CD14-positive monocyte (primary cell): ENCODE data around the gene KCNMB1. TPM values are rescaled to one million over a fixed set of nuclear protein-coding genes. Genes with fewer than 3 reads are reported as not detected.
A peak's percentile ranks its signal among the peaks of the same experiment; 100 is the strongest.

Experiments
- DNase-seq, 3 donors: peaks; one replicate each; pipeline ENCODE4 v3.0.0-alpha.2; 2011 to 2022
- H2AFZ ChIP-seq: 2 replicates; pipeline ENCODE4 v1.6.0; 2012; ENCODE audit warnings: mild to moderate bottlenecking, low read depth, low read length, inconsistent platforms; ENCODE audit not compliant: insufficient read depth, poor library complexity, severe bottlenecking
- H3K27ac ChIP-seq, 2 donors: 1 replicate in 1 of 2; 2 replicates in 1 of 2; pipeline ENCODE4 v1.5.1; 2012 to 2013; ENCODE audit warnings: low read length in 2 of 2, control low read depth in 1 of 2, inconsistent platforms in 1 of 2, low read depth in 1 of 2, mild to moderate bottlenecking in 1 of 2
- H3K27me3 ChIP-seq, 2 donors: one replicate each; pipeline versions ENCODE4 v1.6.0 to v1.6.1; 2011 to 2013; ENCODE audit warnings: low read length in 2 of 2; ENCODE audit not compliant: control insufficient read depth in 2 of 2, insufficient read depth in 2 of 2
- H3K36me3 ChIP-seq, 2 donors: replicated peaks in 1 of 2; 1 replicate in 1 of 2; 2 replicates in 1 of 2; pipeline versions ENCODE4 v1.5.1 to v1.6.1; 2012 to 2013; ENCODE audit warnings: low read length in 2 of 2, control low read depth in 1 of 2, inconsistent platforms in 1 of 2, mild to moderate bottlenecking in 1 of 2; ENCODE audit not compliant: insufficient read depth in 2 of 2, control insufficient read depth in 1 of 2
- H3K4me1 ChIP-seq, 2 donors: 1 replicate in 1 of 2; 2 replicates in 1 of 2; pipeline versions ENCODE4 v1.5.1 to v1.6.1; 2012 to 2013; ENCODE audit warnings: low read length in 2 of 2, control low read depth in 1 of 2, inconsistent platforms in 1 of 2, mild to moderate bottlenecking in 1 of 2, moderate library complexity in 1 of 2; ENCODE audit not compliant: insufficient read depth in 2 of 2, control insufficient read depth in 1 of 2
- H3K4me2 ChIP-seq: replicated peaks from 2 replicates; pipeline ENCODE3; 2012; ENCODE audit warnings: low read length, moderate library complexity, mild to moderate bottlenecking; ENCODE audit not compliant: poor library complexity, severe bottlenecking; ENCODE audit errors: extremely low read depth
- H3K4me3 ChIP-seq, 3 experiments: fragments of 200-600 bp in 1 of 3; sonication (generic) in 1 of 3; replicated peaks in 1 of 3; 1 replicate in 2 of 3; 2 replicates in 1 of 3; pipeline ENCODE4 v1.5.1; 2011 to 2013; ENCODE audit warnings: low read length in 3 of 3, mild to moderate bottlenecking in 3 of 3, control low read depth in 2 of 3, low read depth in 2 of 3, inconsistent platforms in 1 of 3, moderate library complexity in 1 of 3
- H3K79me2 ChIP-seq: 2 replicates; pipeline ENCODE4 v1.6.0; 2012; ENCODE audit warnings: mild to moderate bottlenecking, control low read depth, inconsistent platforms, low read length, moderate library complexity; ENCODE audit not compliant: insufficient read depth
- H3K9ac ChIP-seq: 2 replicates; pipeline ENCODE4 v1.6.0; 2017; ENCODE audit warnings: low read length, mild to moderate bottlenecking; ENCODE audit not compliant: insufficient read depth, poor library complexity, severe bottlenecking
- H3K9me3 ChIP-seq, 2 donors: replicated peaks in 1 of 2; 1 replicate in 1 of 2; 2 replicates in 1 of 2; pipeline versions ENCODE4 v1.5.1 to v1.6.1; 2012 to 2013; ENCODE audit warnings: low read length in 2 of 2, control low read depth in 1 of 2; ENCODE audit not compliant: control insufficient read depth in 1 of 2, insufficient read depth in 1 of 2
- H4K20me1 ChIP-seq: 2 replicates; pipeline ENCODE4 v1.6.0; 2012; ENCODE audit warnings: mild to moderate bottlenecking, low read length, control low read depth, moderate library complexity; ENCODE audit not compliant: insufficient read depth
- H3K27ac Mint-ChIP-seq, 7 donors: one replicate each; pipeline ENCODE4 v1.8.0; 2020; ENCODE audit warnings: mild to moderate bottlenecking in 7 of 7, mixed read lengths in 7 of 7, moderate library complexity in 6 of 7, inconsistent platforms in 2 of 7
- H3K27me3 Mint-ChIP-seq, 3 donors: one replicate each; pipeline ENCODE4 v1.8.0; 2021 to 2022; ENCODE audit warnings: low read depth in 3 of 3, mild to moderate bottlenecking in 3 of 3, mixed read lengths in 3 of 3, moderate library complexity in 3 of 3, inconsistent platforms in 1 of 3
- H3K36me3 Mint-ChIP-seq, 2 donors: one replicate each; pipeline ENCODE4 v1.8.0; 2020; ENCODE audit warnings: mixed read lengths in 2 of 2, inconsistent platforms in 1 of 2, mild to moderate bottlenecking in 1 of 2
- H3K4me1 Mint-ChIP-seq: one replicate; pipeline ENCODE4 v1.8.0; 2020; ENCODE audit warnings: mild to moderate bottlenecking, mixed read lengths
- H3K4me3 Mint-ChIP-seq, 2 donors: one replicate each; pipeline ENCODE4 v1.8.0; 2020; ENCODE audit warnings: mild to moderate bottlenecking in 2 of 2, mixed read lengths in 2 of 2, moderate library complexity in 1 of 2
- H3K9me3 Mint-ChIP-seq, 7 donors: one replicate each; pipeline ENCODE4 v1.8.0; 2020 to 2022; ENCODE audit warnings: mixed read lengths in 7 of 7, mild to moderate bottlenecking in 6 of 7, moderate library complexity in 6 of 7, inconsistent platforms in 2 of 7
- WGBS: methylation state at CpG from one replicate; pipeline ENCODE4 v1.1.5; 2013; ENCODE audit warnings: missing lambda C conversion rate; ENCODE audit not compliant: insufficient coverage; 5-methylcytosine and 5-hydroxymethylcytosine counted together
- intact Hi-C, 2 donors: fragments of 100-400 bp; cut with micrococcal nuclease; formaldehyde crosslinking; loops; one replicate each; pipeline versions ENCODE4 v1.15.0 to v1.15.1; 2023
- polyA plus RNA-seq, 3 donors: library from polyadenylated mRNA; depleted of rRNA in 1 of 3; unstranded in 2 of 3; stranded (reverse) in 1 of 3; fragments of 300-500 nt in 2 of 3; fragments of >200 nt in 1 of 3; fragmentation: Illumina TruSeq in 2 of 3; gene quantifications; 1 replicate in 2 of 3; 2 replicates in 1 of 3; pipeline ENCODE4 v1.2.3, GENCODE V29; 2012 to 2021
- TF ChIP-seq, protein P1 (sequence below): fragments of 200-600 bp; IDR thresholded peaks from one replicate; pipeline ENCODE4 v1.8.0; 2022; ENCODE audit warnings: antibody characterized with exemption, mild to moderate bottlenecking

KCNMB1 gene
- polyA plus RNA-seq, 3 donors: 0.79 to 20.8 (median 1.2) TPM

DNA sequence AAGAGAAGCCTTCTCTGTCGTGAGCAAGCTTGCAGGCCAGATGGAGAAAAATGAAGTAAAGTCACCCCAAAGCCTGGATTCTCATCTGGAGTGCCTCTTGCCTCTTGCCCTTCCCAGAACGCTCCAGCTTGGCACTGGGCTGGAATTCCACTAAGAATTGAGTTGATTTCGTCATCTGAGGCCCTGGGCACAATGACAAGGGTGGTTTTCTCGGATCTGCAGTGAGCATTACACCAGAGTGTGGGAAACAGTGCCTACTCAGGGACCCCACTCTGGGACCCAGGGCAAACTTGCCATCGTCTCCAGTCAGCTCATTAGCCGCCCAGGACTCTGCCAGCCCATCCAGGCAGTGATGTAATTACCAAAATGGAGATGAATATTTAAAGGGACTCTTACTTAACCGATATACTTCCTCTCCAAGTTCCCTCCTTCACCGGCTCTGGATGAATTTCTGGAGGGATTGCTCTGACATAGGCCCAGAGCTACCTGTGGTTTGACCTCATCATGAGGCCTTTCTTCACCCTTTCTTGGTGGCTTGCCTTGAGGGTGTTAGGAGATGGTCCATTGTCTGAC lies 46.9 kb downstream of the KCNMB1 start:
- Histone ChIP-seq H3K4me1 (peaks cover 31 to 36% of the 10 kb centered on the region in 2 donors), H3K27ac (peak overlapping the region in 1 of 2 donors; percentile 2), H3K9ac (no peak overlapping the region), H2AFZ (no peak overlapping the region), H3K36me3 (no peaks in the 10 kb centered on the region), H3K4me2 (no peak overlapping the region), H3K9me3 (peaks cover 0 to 7% of the 10 kb centered on the region in 2 donors), H4K20me1 (no peaks in the 10 kb centered on the region), H3K79me2 (no peaks in the 10 kb centered on the region), H3K4me3 (no peak overlapping the region), H3K27me3 (no peaks in the 10 kb centered on the region)
- Mint-ChIP-seq H3K4me3 (peak overlapping the region in 1 of 2 donors; percentile 42), H3K4me1 (peaks cover 37% of the 10 kb centered on the region), H3K27me3 (peaks cover 0 to 5% (median 1%) of the 10 kb centered on the region in 3 donors), H3K27ac (peak overlapping the region in 5 of 7 donors; percentile 21 to 72 (median 54)), H3K9me3 (peaks cover 0 to 12% (median 5%) of the 10 kb centered on the region in 7 donors), H3K36me3 (peaks cover 0 to 5% of the 10 kb centered on the region in 2 donors)
- WGBS: 61% methylated on average over 5 of the region's 8 CpGs
- TF ChIP-seq, protein P1, sequence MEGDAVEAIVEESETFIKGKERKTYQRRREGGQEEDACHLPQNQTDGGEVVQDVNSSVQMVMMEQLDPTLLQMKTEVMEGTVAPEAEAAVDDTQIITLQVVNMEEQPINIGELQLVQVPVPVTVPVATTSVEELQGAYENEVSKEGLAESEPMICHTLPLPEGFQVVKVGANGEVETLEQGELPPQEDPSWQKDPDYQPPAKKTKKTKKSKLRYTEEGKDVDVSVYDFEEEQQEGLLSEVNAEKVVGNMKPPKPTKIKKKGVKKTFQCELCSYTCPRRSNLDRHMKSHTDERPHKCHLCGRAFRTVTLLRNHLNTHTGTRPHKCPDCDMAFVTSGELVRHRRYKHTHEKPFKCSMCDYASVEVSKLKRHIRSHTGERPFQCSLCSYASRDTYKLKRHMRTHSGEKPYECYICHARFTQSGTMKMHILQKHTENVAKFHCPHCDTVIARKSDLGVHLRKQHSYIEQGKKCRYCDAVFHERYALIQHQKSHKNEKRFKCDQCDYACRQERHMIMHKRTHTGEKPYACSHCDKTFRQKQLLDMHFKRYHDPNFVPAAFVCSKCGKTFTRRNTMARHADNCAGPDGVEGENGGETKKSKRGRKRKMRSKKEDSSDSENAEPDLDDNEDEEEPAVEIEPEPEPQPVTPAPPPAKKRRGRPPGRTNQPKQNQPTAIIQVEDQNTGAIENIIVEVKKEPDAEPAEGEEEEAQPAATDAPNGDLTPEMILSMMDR: no peak
- peak in 2 of 3 donors; percentile 57 to 61 for DNase-seq
- intact Hi-C loops: loop anchor here (5.0 to 10.0 kb wide), 2 partner anchors 50 to 237 kb away; partner anchors contain the start of gene FOXI1 (in 1 of the 2)

DNA sequence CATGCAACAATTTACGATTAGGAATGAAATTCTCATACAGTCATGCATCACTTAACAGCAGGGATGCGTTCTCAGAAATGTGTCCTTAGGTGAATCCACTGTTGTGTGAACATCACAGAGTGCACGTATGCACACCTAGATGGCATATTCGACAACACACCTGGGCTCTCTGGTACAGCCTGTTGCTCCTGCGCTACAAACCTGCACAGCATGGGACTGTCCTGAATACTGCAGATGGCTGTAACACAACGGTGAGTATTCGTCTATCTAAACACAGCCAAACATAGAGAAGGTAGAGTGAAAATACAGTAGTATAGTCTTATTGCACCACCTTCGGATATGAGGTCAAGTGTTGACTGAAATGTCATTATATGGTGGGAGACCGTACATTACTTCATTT lies 47.6 kb downstream of the KCNMB1 start:
- H3K27me3 Mint-ChIP-seq: peaks cover 0 to 5% (median 1%) of the 10 kb centered on the region in 3 donors
- H3K27ac Mint-ChIP-seq: no peak overlapping the region
- peaks cover 0 to 7% of the 10 kb centered on the region in 2 donors for H3K9me3 ChIP-seq
- no peak overlapping the region for H2AFZ ChIP-seq
- H3K4me3 ChIP-seq: no peak overlapping the region
- 98% methylated on average over 5 of the region's 9 CpGs for WGBS
- no peaks in the 10 kb centered on the region for H3K79me2 ChIP-seq
- intact Hi-C loops: loop anchor here (5.0 to 10.0 kb wide), 2 partner anchors 49 to 237 kb away; partner anchors contain the start of gene FOXI1 (in 1 of the 2)
- no peak overlapping the region for H3K9ac ChIP-seq
- H3K4me1 ChIP-seq: peaks cover 38 to 43% of the 10 kb centered on the region in 2 donors
- no peaks in the 10 kb centered on the region for H4K20me1 ChIP-seq
- H3K36me3 Mint-ChIP-seq: peaks cover 0 to 5% of the 10 kb centered on the region in 2 donors
- H3K27ac ChIP-seq: no peak overlapping the region
- no peak for DNase-seq
- TF ChIP-seq, protein P1: no peak
- peaks cover 44% of the 10 kb centered on the region for H3K4me1 Mint-ChIP-seq
- H3K36me3 ChIP-seq: no peaks in the 10 kb centered on the region
- no peak overlapping the region for H3K4me2 ChIP-seq
- H3K4me3 Mint-ChIP-seq: no peak overlapping the region
- no peaks in the 10 kb centered on the region for H3K27me3 ChIP-seq
- peaks cover 0 to 12% (median 5%) of the 10 kb centered on the region in 7 donors for H3K9me3 Mint-ChIP-seq
